Measurements from ENCODE around the gene RSAD2. TPM values are rescaled to one million over a fixed set of nuclear protein-coding genes. Genes with fewer than 3 reads are reported as not detected.

Gene RSAD2
- total and polyA plus RNA-seq, 9 of the 15 experiments (the other 6 are each of a cell fraction or from before 2014, with no cell fraction given): 0.15 to 1.4 (median 0.28) TPM

GRCh38 chr2:6845312-6845711 lies 32.3 kb upstream of the RSAD2 start (continued):
- TF ChIP-seq HDAC6 (IDR thresholded peaks at IDR 0.05; ENCODE audit: low read depth, low read length): no peak
- TF ChIP-seq TBL1XR1 (IDR thresholded peaks at IDR 0.05; ENCODE audit: low read length in 2 of 2): peak in 1 of 2 experiments; percentile 20; a peak in 1 of 4 replicates
- no peak for TF ChIP-seq KLF13 (tag; IDR thresholded peaks at IDR 0.05; ENCODE audit: borderline replicate concordance, low read depth)
- no peak for TF ChIP-seq TEAD1 (CRISPR knock-in tag; IDR thresholded peaks at IDR 0.05)
- no peak for TF ChIP-seq E2F6 (IDR thresholded peaks at IDR 0.05; ENCODE audit: borderline replicate concordance in 1 of 2, extremely low read depth in 1 of 2, insufficient read depth in 1 of 2, insufficient read length in 1 of 2, low read depth in 1 of 2, low read length in 1 of 2, poor library complexity in 1 of 2, severe bottlenecking in 1 of 2)
- no peak for TF ChIP-seq RFX7 (CRISPR knock-in tag; IDR thresholded peaks at IDR 0.05)
- no peak for TF ChIP-seq POLR3A (IDR thresholded peaks at IDR 0.05; ENCODE audit: borderline replicate concordance, extremely low read depth, insufficient read depth, insufficient read length)
- no peak for TF ChIP-seq THRA (IDR thresholded peaks at IDR 0.05)
- no peak for TF ChIP-seq CXXC5 (CRISPR knock-in tag; IDR thresholded peaks at IDR 0.05)
- TF ChIP-seq CAMTA2 (CRISPR knock-in tag; conservative IDR thresholded peaks at IDR 0.05): no peak
- no peak for TF ChIP-seq ZC3H8 (IDR thresholded peaks at IDR 0.05)
- no peak for TF ChIP-seq ZNF431 (CRISPR knock-in tag; IDR thresholded peaks at IDR 0.05)
- no peak for TF ChIP-seq SIX5 (IDR thresholded peaks at IDR 0.05; ENCODE audit: borderline replicate concordance in 1 of 2, insufficient read depth in 1 of 2, low read depth in 1 of 2, low read length in 2 of 2)
- TF ChIP-seq SAFB2 (IDR thresholded peaks at IDR 0.05; ENCODE audit: borderline replicate concordance, low read depth, low read length, severe bottlenecking): no peak
- no peak for TF ChIP-seq CUX1 (CRISPR knock-in tag; IDR thresholded peaks at IDR 0.05)
- no peak for TF ChIP-seq FOXP4 (CRISPR knock-in tag; IDR thresholded peaks at IDR 0.05; ENCODE audit: borderline replicate concordance)
